Osteocyte (in vitro differentiated cells): ENCODE results near the gene SLC27A5. TPM values are rescaled to one million over a fixed set of nuclear protein-coding genes. Genes with fewer than 3 reads are reported as not detected.

Source experiments
- DNase-seq: peaks from one replicate; pipeline ENCODE4 v3.0.0; 2021; ENCODE audit warnings: mixed read lengths; ENCODE audit not compliant: unreplicated experiment; ENCODE audit errors: extremely low spot score
- H3K27ac Mint-ChIP-seq: one replicate; pipeline ENCODE4 v1.8.0; 2021; ENCODE audit warnings: mild to moderate bottlenecking, mixed read lengths; ENCODE audit not compliant: unreplicated experiment
- H3K27me3 Mint-ChIP-seq: one replicate; pipeline ENCODE4 v1.8.0; 2021; ENCODE audit warnings: mixed read lengths; ENCODE audit not compliant: unreplicated experiment
- H3K36me3 Mint-ChIP-seq: one replicate; pipeline ENCODE4 v1.8.0; 2021; ENCODE audit warnings: mixed read lengths; ENCODE audit not compliant: unreplicated experiment
- H3K4me1 Mint-ChIP-seq: one replicate; pipeline ENCODE4 v1.8.0; 2021; ENCODE audit warnings: mixed read lengths; ENCODE audit not compliant: unreplicated experiment
- H3K4me3 Mint-ChIP-seq: one replicate; pipeline ENCODE4 v1.8.0; 2021; ENCODE audit warnings: mild to moderate bottlenecking, moderate library complexity, mixed read lengths; ENCODE audit not compliant: unreplicated experiment
- H3K9me3 Mint-ChIP-seq: one replicate; pipeline ENCODE4 v1.8.0; 2021; ENCODE audit warnings: mixed read lengths; ENCODE audit not compliant: unreplicated experiment
- total RNA-seq: library from RNA; stranded (reverse); gene quantifications from 2 replicates; pipeline ENCODE4 v1.2.1, GENCODE V29; 2021
- TF ChIP-seq, protein P1 (sequence below): fragments of 200-600 bp; sonication (generic); IDR thresholded peaks from 2 replicates; pipeline ENCODE4 v1.5.0; 2021; ENCODE audit warnings: antibody characterized with exemption, mild to moderate bottlenecking, moderate library complexity

SLC27A5 gene
- total RNA-seq, 1 donor from 2014 or later = 7.5 TPM

GRCh38 chr19:58475714-58476497, 35.9 kb downstream of the SLC27A5 start, which contains the start of gene ZNF446:
ZNF446 (plus strand) TSS chr19:58476352; CDS start chr19:58477219, 867 bp downstream.
- Mint-ChIP-seq H3K27me3 (no peaks in the 10 kb centered on the region), H3K36me3 (peaks cover 9% of the 10 kb centered on the region), H3K4me3 (peak within 1 kb of the TSS; percentile 90), H3K4me1 (peaks cover 20% of the 10 kb centered on the region), H3K9me3 (no peaks in the 10 kb centered on the region), H3K27ac (peak within 1 kb of the TSS; percentile 98)
- DNase-seq = peak; percentile 96
- TF ChIP-seq, protein P1, sequence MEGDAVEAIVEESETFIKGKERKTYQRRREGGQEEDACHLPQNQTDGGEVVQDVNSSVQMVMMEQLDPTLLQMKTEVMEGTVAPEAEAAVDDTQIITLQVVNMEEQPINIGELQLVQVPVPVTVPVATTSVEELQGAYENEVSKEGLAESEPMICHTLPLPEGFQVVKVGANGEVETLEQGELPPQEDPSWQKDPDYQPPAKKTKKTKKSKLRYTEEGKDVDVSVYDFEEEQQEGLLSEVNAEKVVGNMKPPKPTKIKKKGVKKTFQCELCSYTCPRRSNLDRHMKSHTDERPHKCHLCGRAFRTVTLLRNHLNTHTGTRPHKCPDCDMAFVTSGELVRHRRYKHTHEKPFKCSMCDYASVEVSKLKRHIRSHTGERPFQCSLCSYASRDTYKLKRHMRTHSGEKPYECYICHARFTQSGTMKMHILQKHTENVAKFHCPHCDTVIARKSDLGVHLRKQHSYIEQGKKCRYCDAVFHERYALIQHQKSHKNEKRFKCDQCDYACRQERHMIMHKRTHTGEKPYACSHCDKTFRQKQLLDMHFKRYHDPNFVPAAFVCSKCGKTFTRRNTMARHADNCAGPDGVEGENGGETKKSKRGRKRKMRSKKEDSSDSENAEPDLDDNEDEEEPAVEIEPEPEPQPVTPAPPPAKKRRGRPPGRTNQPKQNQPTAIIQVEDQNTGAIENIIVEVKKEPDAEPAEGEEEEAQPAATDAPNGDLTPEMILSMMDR = no peak

GRCh38 chr19:58474997-58475713, 36.6 kb downstream of the SLC27A5 start:
- Mint-ChIP-seq H3K4me1 (peaks cover 20% of the 10 kb centered on the region), H3K36me3 (peaks cover 11% of the 10 kb centered on the region), H3K27ac (peak overlapping the region; percentile 98), H3K27me3 (no peaks in the 10 kb centered on the region), H3K4me3 (peak overlapping the region; percentile 90), H3K9me3 (no peaks in the 10 kb centered on the region)
- no peak for DNase-seq
- TF ChIP-seq, protein P1 = no peak

- peak overlapping the region; percentile 6 for H3K4me3 Mint-ChIP-seq
- no peaks in the 10 kb centered on the region for H3K27me3 Mint-ChIP-seq
- H3K4me1 Mint-ChIP-seq = peaks cover 20% of the 10 kb centered on the region
- H3K9me3 Mint-ChIP-seq = no peaks in the 10 kb centered on the region
- peaks cover 11% of the 10 kb centered on the region for H3K36me3 Mint-ChIP-seq
- DNase-seq = no peak
- H3K27ac Mint-ChIP-seq = peak overlapping the region; percentile 32
- TF ChIP-seq, protein P1 = no peak
Observed at GRCh38 chr19:58474291-58474996, 37.3 kb downstream of the SLC27A5 start.

GRCh38 chr19:58473775-58474174, 38.0 kb downstream of the SLC27A5 start:
- Mint-ChIP-seq H3K27me3 (no peaks in the 10 kb centered on the region), H3K36me3 (peaks cover 11% of the 10 kb centered on the region), H3K4me3 (no peak overlapping the region), H3K4me1 (peaks cover 20% of the 10 kb centered on the region), H3K27ac (no peak overlapping the region), H3K9me3 (no peaks in the 10 kb centered on the region)
- TF ChIP-seq, protein P1 = no peak
- no peak for DNase-seq
